Caki2 (cell line): ENCODE measurements around the gene FOXK2. TPM values are rescaled to one million over a fixed set of nuclear protein-coding genes. Genes with fewer than 3 reads are reported as not detected.
"Not testable (repeated sequence)": the region's sequence is repeated elsewhere in the genome, so short reads cannot be mapped to it uniquely, and the experiment has no call there.

Source experiments
- DNase-seq: peaks from one replicate; pipeline ENCODE4 v3.0.0-alpha.2; 2015; ENCODE audit warnings: low read depth
- in situ Hi-C: cut with HindIII; loops from 2 replicates; pipeline ENCODE4 v1.10.0; 2016; ENCODE audit warnings: low sequenced_read_pairs, low pct_unique_long_range_greater_than_20kb, mixed read lengths
- total RNA-seq: library from RNA; depleted of rRNA; stranded (reverse); fragments of >200 nt; shearing (Covaris generic); gene quantifications from 2 replicates; pipeline ENCODE4 v1.2.3, GENCODE V29; 2014; ENCODE audit warnings: low replicate concordance

The FOXK2 gene
- total RNA-seq, 1 experiment from 2014 or later: 24.2 TPM

GRCh38 chr17:82553210-82553930, 33.8 kb downstream of the FOXK2 start:
- DNase-seq: no peak
- in situ Hi-C loops: no loop called here

GRCh38 chr17:82557510-82557909, 38.0 kb downstream of the FOXK2 start:
- in situ Hi-C loops, DNase-seq: not testable (repeated sequence)

GRCh38 chr17:82559566-82560251, 40.2 kb downstream of the FOXK2 start:
- in situ Hi-C loops: no loop called here
- DNase-seq: no peak

GRCh38 chr17:82560252-82560642, 40.7 kb downstream of the FOXK2 start:
- DNase-seq: no peak
- in situ Hi-C loops: no loop called here

GRCh38 chr17:82560802-82561428, 41.4 kb downstream of the FOXK2 start:
- in situ Hi-C loops: no loop called here
- no peak for DNase-seq

GRCh38 chr17:82561429-82562035, 42.0 kb downstream of the FOXK2 start:
- in situ Hi-C loops: no loop called here
- no peak for DNase-seq

- in situ Hi-C loops, DNase-seq: not testable (repeated sequence)
Measured at GRCh38 chr17:82562718-82563220, 43.2 kb downstream of the FOXK2 start.

- in situ Hi-C loops: no loop called here
- no peak for DNase-seq
Measured at GRCh38 chr17:82563318-82563717, 43.8 kb downstream of the FOXK2 start.

- in situ Hi-C loops, DNase-seq: not testable (repeated sequence)
Measured at GRCh38 chr17:82563745-82564144, 44.2 kb downstream of the FOXK2 start.

GRCh38 chr17:82564241-82564640, 44.7 kb downstream of the FOXK2 start:
- no peak for DNase-seq
- in situ Hi-C loops: no loop called here

- DNase-seq: no peak
- in situ Hi-C loops: no loop called here
Measured at GRCh38 chr17:82565551-82565950, 46.0 kb downstream of the FOXK2 start.

- DNase-seq: no peak
- in situ Hi-C loops: no loop called here
Measured at GRCh38 chr17:82566129-82566960, 46.8 kb downstream of the FOXK2 start.

- DNase-seq: no peak
- in situ Hi-C loops: no loop called here
Measured at GRCh38 chr17:82567286-82567685, 47.8 kb downstream of the FOXK2 start.

- no peak for DNase-seq
- in situ Hi-C loops: no loop called here
Measured at GRCh38 chr17:82568997-82569393, 49.5 kb downstream of the FOXK2 start.

GRCh38 chr17:82569621-82570020, 50.1 kb downstream of the FOXK2 start:
- DNase-seq: no peak
- in situ Hi-C loops: no loop called here

- in situ Hi-C loops: no loop called here
Measured at GRCh38 chr17:82570277-82570676, 50.7 kb downstream of the FOXK2 start.

GRCh38 chr17:82571855-82572254, 52.3 kb downstream of the FOXK2 start:
- no peak for DNase-seq
- in situ Hi-C loops: no loop called here

More at GRCh38 chr17:82570277-82570676, 50.7 kb downstream of the FOXK2 start:
- DNase-seq: no peak

GRCh38 chr17:82574041-82574440, 54.5 kb downstream of the FOXK2 start:
- DNase-seq: no peak
- in situ Hi-C loops: no loop called here
